Transverse colon (tissue), 4 donors: ENCODE data around the gene DHX57. TPM values are rescaled to one million over a fixed set of nuclear protein-coding genes. Genes with fewer than 3 reads are reported as not detected.
A peak's percentile ranks its signal among the peaks of the same experiment; 100 is the strongest.

Experiments used
- DNase-seq: peaks from one replicate; pipeline ENCODE4 v3.0.0-alpha.2; 2019
- H3K27ac ChIP-seq, 4 donors: fragments of 200-600 bp; sonication (generic); 2 replicates each; pipeline ENCODE4 v1.5.1; 2016 to 2018; ENCODE audit warnings: inconsistent platforms in 4 of 4
- H3K27me3 ChIP-seq: fragments of 200-600 bp; sonication (generic); 2 replicates; pipeline ENCODE4 v1.5.1; 2017; ENCODE audit warnings: inconsistent platforms
- H3K36me3 ChIP-seq, 4 donors: fragments of 200-600 bp; sonication (generic); 2 replicates each; pipeline ENCODE4 v1.5.1; 2017 to 2019; ENCODE audit warnings: inconsistent platforms in 4 of 4
- H3K4me1 ChIP-seq, 4 donors: fragments of 200-600 bp; sonication (generic); 2 replicates each; pipeline ENCODE4 v1.5.1; 2017 to 2020; ENCODE audit warnings: inconsistent platforms in 4 of 4
- H3K4me3 ChIP-seq, 4 donors: fragments of 200-600 bp; sonication (generic); 1 replicate in 1 of 4; 2 replicates in 3 of 4; pipeline versions ENCODE4 v1.5.1 to v1.6.1; 2017 to 2019; ENCODE audit warnings: inconsistent platforms in 4 of 4
- H3K9me3 ChIP-seq, 2 donors: fragments of 200-600 bp; sonication (generic); 2 replicates each; pipeline ENCODE4 v1.5.1; 2017 to 2019; ENCODE audit warnings: inconsistent platforms in 2 of 2
- EP300 ChIP-seq: sonication (generic); formaldehyde crosslinking; IDR thresholded peaks from one replicate; pipeline ENCODE4 v1.6.1; 2017; ENCODE audit warnings: antibody characterized with exemption, low read depth
- POLR2A ChIP-seq: fragments of 450-650 bp; IDR thresholded peaks from one replicate; pipeline ENCODE4 v1.6.1; 2016; ENCODE audit warnings: antibody characterized with exemption, mild to moderate bottlenecking, moderate library complexity
- POLR2AphosphoS5 ChIP-seq, 3 donors: sonication (generic); formaldehyde crosslinking; IDR thresholded peaks; one replicate each; pipeline ENCODE4 v1.6.1; 2016; ENCODE audit warnings: antibody characterized with exemption in 3 of 3
- WGBS, 2 donors: methylation state at CpG; one replicate each; pipeline ENCODE4 v1.1.5; 2018; ENCODE audit warnings: low coverage in 1 of 2; 5-methylcytosine and 5-hydroxymethylcytosine counted together
- in situ Hi-C, 4 donors: fragments of 200-750 bp; cut with MboI; loops; one replicate each; pipeline versions ENCODE4 v1.15.0 to v1.15.1; 2017; ENCODE audit warnings: low sequenced_read_pairs in 3 of 4, low pct_ligation_motif_present in 1 of 4, low pct_unique_long_range_greater_than_20kb in 1 of 4
- intact Hi-C: fragments of 100-400 bp; cut with DNase I; formaldehyde crosslinking; loops from one replicate; pipeline ENCODE4 v1.15.1; 2023; ENCODE audit warnings: low total_unique reads
- total RNA-seq, 4 donors: library from RNA; depleted of rRNA; stranded (reverse); fragments of >200 nt; gene quantifications; one replicate each; pipeline ENCODE4 v1.1.0, GENCODE V29; 2016
- TF ChIP-seq, protein P1 (sequence below), 5 experiments: fragments of 200-600 bp in 3 of 5; fragments of 450-650 bp in 2 of 5; sonication (generic) in 3 of 5; IDR thresholded peaks; 1 replicate in 2 of 5; 2 replicates in 3 of 5; pipeline ENCODE4 v1.5.1; 2016 to 2017; ENCODE audit warnings: antibody characterized with exemption in 5 of 5, inconsistent platforms in 3 of 5, mild to moderate bottlenecking in 2 of 5, moderate library complexity in 1 of 5

DHX57 gene, protein sequence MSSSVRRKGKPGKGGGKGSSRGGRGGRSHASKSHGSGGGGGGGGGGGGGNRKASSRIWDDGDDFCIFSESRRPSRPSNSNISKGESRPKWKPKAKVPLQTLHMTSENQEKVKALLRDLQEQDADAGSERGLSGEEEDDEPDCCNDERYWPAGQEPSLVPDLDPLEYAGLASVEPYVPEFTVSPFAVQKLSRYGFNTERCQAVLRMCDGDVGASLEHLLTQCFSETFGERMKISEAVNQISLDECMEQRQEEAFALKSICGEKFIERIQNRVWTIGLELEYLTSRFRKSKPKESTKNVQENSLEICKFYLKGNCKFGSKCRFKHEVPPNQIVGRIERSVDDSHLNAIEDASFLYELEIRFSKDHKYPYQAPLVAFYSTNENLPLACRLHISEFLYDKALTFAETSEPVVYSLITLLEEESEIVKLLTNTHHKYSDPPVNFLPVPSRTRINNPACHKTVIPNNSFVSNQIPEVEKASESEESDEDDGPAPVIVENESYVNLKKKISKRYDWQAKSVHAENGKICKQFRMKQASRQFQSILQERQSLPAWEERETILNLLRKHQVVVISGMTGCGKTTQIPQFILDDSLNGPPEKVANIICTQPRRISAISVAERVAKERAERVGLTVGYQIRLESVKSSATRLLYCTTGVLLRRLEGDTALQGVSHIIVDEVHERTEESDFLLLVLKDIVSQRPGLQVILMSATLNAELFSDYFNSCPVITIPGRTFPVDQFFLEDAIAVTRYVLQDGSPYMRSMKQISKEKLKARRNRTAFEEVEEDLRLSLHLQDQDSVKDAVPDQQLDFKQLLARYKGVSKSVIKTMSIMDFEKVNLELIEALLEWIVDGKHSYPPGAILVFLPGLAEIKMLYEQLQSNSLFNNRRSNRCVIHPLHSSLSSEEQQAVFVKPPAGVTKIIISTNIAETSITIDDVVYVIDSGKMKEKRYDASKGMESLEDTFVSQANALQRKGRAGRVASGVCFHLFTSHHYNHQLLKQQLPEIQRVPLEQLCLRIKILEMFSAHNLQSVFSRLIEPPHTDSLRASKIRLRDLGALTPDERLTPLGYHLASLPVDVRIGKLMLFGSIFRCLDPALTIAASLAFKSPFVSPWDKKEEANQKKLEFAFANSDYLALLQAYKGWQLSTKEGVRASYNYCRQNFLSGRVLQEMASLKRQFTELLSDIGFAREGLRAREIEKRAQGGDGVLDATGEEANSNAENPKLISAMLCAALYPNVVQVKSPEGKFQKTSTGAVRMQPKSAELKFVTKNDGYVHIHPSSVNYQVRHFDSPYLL (N-terminal part only)
- 10 to 100 TPM in 2 of 4 donors, 1 to 10 TPM in 2; 1.5 to 29.7 (median 10.6) TPM for total RNA-seq

DNA sequence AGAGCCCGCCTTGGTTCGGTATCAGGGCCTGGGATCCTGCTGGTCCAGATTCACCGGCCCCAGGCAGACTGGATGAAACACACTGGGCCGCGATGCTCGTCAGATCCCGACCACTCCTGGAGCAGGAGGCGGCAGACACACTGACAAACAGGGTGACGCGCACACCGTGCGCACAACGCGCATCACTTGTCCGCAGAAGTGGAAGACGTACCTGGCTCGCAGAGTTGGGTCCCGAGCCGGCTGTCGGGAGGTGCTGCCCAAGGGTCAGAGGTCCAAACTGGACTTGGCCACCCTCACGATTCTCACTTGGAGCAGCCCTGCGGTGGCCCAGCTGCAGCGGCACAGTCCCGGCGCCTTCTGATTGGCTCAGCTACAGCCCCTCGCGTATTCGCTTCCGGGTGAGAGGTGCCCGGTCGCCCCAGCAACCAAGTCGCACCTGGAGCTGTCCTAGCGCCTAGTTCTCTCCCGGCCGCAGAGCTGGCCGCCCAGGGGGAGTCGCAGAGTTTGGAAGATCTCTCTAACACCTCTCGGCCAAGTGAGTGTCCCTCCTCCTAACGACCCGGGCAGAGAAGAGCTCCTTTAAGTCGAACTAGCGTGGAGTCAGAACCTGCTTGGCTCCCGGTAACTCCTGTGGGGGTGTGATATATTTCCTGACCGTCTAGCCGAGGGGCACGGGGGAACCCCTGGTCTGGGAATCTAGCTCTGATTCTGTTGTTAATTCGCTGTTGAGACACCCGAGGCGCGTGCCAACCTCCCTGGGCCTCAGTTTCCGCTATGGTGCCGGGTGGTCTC lies at the start of gene DHX57, which contains the start of gene MORN2:
Gene DHX57 (minus strand): TSS at position 359 of the 792 bp plus-strand sequence. CDS start 7,529 bp downstream, outside the sequence.
Gene MORN2 (plus strand): TSS at position 401 of the 792 bp plus-strand sequence.
- peak; percentile 92 for DNase-seq
- no peaks in the 10 kb centered on the region for H3K27me3 ChIP-seq
- no peaks in the 10 kb centered on the region for H3K9me3 ChIP-seq
- H3K4me3 ChIP-seq, result peak within 1 kb of the TSS; percentile 47 to 79 (median 58)
- intact Hi-C loops (no loop called here), in situ Hi-C loops (no loop called here)
- peak within 1 kb of the TSS; percentile 62 to 79 (median 74) for H3K27ac ChIP-seq
- H3K4me1 ChIP-seq, result peaks cover 12 to 21% (median 14%) of the 10 kb centered on the region in 4 donors
- TF ChIP-seq EP300, result no peak
- peak; percentile 36 to 58 (median 45) for TF ChIP-seq POLR2AphosphoS5 (IDR thresholded peaks at IDR 0.05)
- TF ChIP-seq, protein P1, sequence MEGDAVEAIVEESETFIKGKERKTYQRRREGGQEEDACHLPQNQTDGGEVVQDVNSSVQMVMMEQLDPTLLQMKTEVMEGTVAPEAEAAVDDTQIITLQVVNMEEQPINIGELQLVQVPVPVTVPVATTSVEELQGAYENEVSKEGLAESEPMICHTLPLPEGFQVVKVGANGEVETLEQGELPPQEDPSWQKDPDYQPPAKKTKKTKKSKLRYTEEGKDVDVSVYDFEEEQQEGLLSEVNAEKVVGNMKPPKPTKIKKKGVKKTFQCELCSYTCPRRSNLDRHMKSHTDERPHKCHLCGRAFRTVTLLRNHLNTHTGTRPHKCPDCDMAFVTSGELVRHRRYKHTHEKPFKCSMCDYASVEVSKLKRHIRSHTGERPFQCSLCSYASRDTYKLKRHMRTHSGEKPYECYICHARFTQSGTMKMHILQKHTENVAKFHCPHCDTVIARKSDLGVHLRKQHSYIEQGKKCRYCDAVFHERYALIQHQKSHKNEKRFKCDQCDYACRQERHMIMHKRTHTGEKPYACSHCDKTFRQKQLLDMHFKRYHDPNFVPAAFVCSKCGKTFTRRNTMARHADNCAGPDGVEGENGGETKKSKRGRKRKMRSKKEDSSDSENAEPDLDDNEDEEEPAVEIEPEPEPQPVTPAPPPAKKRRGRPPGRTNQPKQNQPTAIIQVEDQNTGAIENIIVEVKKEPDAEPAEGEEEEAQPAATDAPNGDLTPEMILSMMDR (IDR thresholded peaks at IDR 0.05), result no peak
- no peak for TF ChIP-seq POLR2A
- WGBS, 2 donors, result 2 to 7% methylated on average over 3 to 43 of the region's 52 CpGs
- peaks cover 0 to under 1% (median 0%) of the 10 kb centered on the region in 4 donors for H3K36me3 ChIP-seq

DNA sequence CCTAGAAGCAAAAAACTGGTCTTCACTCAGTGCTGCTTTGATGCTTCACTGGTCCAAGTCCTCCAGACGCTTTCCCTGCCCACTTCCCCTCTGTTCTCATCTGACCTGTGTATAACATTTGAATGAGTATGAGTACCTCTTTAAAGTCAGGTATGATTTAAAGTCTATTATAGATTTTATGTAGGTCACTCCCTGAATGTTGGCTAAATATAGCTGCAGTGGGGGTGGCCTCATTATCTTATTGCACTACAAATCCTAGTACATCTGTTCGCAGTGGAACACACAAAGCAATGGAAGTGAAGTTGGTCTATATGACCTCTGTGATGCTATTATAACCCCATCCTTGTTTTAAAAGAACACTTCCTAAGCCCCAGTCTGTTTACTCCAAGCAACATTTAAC lies 47.2 kb upstream of the DHX57 start:
- 93% methylated on average over 2 of the region's 2 CpGs; no CpG with 5 or more reads in 1 of the 2 donors for WGBS, 2 donors
- Histone ChIP-seq H3K4me3 (no peak overlapping the region), H3K9me3 (no peaks in the 10 kb centered on the region), H3K27ac (no peak overlapping the region), H3K36me3 (no peaks in the 10 kb centered on the region), H3K27me3 (no peaks in the 10 kb centered on the region), H3K4me1 (no peaks in the 10 kb centered on the region)
- in situ Hi-C loops (no loop called here), intact Hi-C loops (no loop called here)
- DNase-seq, result no peak
- TF ChIP-seq EP300 (no peak), POLR2A (no peak), POLR2AphosphoS5 (IDR thresholded peaks at IDR 0.05) (no peak)
- TF ChIP-seq, protein P1 (IDR thresholded peaks at IDR 0.05), result no peak

DNA sequence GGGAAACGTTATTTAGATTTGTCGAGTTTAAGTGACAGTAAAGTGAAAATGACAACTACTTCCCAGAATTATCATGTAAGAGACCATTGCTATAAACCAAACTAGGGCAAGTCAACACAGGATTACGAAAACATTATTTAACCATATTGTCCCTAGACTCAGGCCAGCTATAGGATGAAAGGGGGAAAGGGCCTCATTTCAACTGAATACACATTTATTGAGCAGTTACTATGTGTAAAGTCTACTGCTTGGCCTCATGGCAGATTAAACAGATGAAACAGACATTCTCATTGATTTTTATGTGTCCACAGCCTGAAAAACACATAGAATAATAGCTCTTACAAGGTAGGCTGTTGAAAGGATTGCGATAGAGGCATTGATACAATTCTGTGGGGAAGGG lies 46.7 kb upstream of the DHX57 start:
- WGBS, 2 donors, result 86 to 92% methylated on average over 4 of the region's 4 CpGs
- H3K9me3 ChIP-seq, result no peaks in the 10 kb centered on the region
- intact Hi-C loops, result no loop called here
- no peaks in the 10 kb centered on the region for H3K4me1 ChIP-seq
- no peaks in the 10 kb centered on the region for H3K36me3 ChIP-seq
- no peak overlapping the region for H3K4me3 ChIP-seq
- H3K27ac ChIP-seq, result no peak overlapping the region
- H3K27me3 ChIP-seq, result no peaks in the 10 kb centered on the region
- no peak for DNase-seq
- TF ChIP-seq EP300 (no peak), POLR2AphosphoS5 (IDR thresholded peaks at IDR 0.05) (no peak), POLR2A (no peak)
- TF ChIP-seq, protein P1 (IDR thresholded peaks at IDR 0.05), result no peak
- in situ Hi-C loops, result no loop called here
